Measurements from ENCODE around the gene FAM89A.

GRCh38 chr1:231029841-231030240 is 10.2 kb downstream of the FAM89A start:
- TF ChIP-seq CTCF (IDR thresholded peaks at IDR 0.05): no peak
- no peak for TF ChIP-seq POLR2A (IDR thresholded peaks at IDR 0.05)
